ENCODE data around the gene CUTA. TPM values are rescaled to one million over a fixed set of nuclear protein-coding genes. Genes with fewer than 3 reads are reported as not detected.

The CUTA gene
- total RNA-seq, 1 experiment from 2014 or later: 257 TPM

- Mint-ChIP-seq H3K36me3 (ENCODE audit: insufficient read depth in 1 of 3, low read depth in 3 of 3) (peaks cover 30 to 54% (median 52%) of the 10 kb centered on the region in 3 experiments), H3K4me3 (peak overlapping the region; percentile 30 to 35; a peak in 4 of 5 replicates), H3K27ac (peak overlapping the region; percentile 55 to 84 (median 82); a peak in 4 of 7 replicates), H3K9me3 (no peaks in the 10 kb centered on the region), H3K4me1 (peaks cover 44 to 56% of the 10 kb centered on the region in 2 experiments), H3K27me3 (ENCODE audit: low read depth) (peaks cover 1% of the 10 kb centered on the region)
- H2BK20ac ChIP-seq (ENCODE audit: low read depth, low read length, poor library complexity, severe bottlenecking): no peak overlapping the region
- peak; percentile 41 for DNase-seq
- H3K9me3 ChIP-seq (ENCODE audit: control insufficient read depth, low read depth, low read length): no peaks in the 10 kb centered on the region
- no peak overlapping the region for H2BK120ac ChIP-seq (ENCODE audit: low read depth, low read length, poor library complexity, severe bottlenecking)
- H3K27me3 ChIP-seq (ENCODE audit: insufficient read depth, low read length): no peaks in the 10 kb centered on the region
- no peak overlapping the region for H2BK12ac ChIP-seq (ENCODE audit: insufficient read length, low read depth, low read length)
- no peak overlapping the region for H3K4me2 ChIP-seq (ENCODE audit: insufficient read depth, insufficient read length, low read length)
- peaks cover 3% of the 10 kb centered on the region; the same call in 1 of the 2 replicates for H3K4me1 ChIP-seq (ENCODE audit: insufficient read depth, low read length)
- H3K23ac ChIP-seq (ENCODE audit: insufficient read length, low read depth, low read length): no peak overlapping the region
- H4K20me1 ChIP-seq (ENCODE audit: control insufficient read depth, insufficient read depth, insufficient read length): no peaks in the 10 kb centered on the region
- peaks cover 25% of the 10 kb centered on the region for H3K23me2 ChIP-seq (ENCODE audit: insufficient read length, low read depth, low read length, poor library complexity, severe bottlenecking)
- H2AFZ ChIP-seq (ENCODE audit: low read length): no peak overlapping the region
- H3K4ac ChIP-seq (ENCODE audit: low read depth, low read length): no peak overlapping the region
- H3K14ac ChIP-seq (ENCODE audit: insufficient read depth, low read length): no peak overlapping the region
- H3K79me2 ChIP-seq (ENCODE audit: insufficient read depth, low read length): peaks cover 10% of the 10 kb centered on the region; the same call in 1 of the 2 replicates
- no peaks in the 10 kb centered on the region for H3K79me1 ChIP-seq (ENCODE audit: insufficient read depth, low read depth, low read length, poor library complexity, severe bottlenecking)
- no peak overlapping the region for H3K56ac ChIP-seq (ENCODE audit: insufficient read length, low read depth, low read length)
- H4K8ac ChIP-seq (replicated peaks; ENCODE audit: insufficient read length, low read depth, low read length): no peak overlapping the region
- H2AK5ac ChIP-seq (ENCODE audit: insufficient read length, low read length): no peak overlapping the region
- H3K9ac ChIP-seq (ENCODE audit: extremely low read depth, insufficient read length, low read length): no peak overlapping the region
- H3K27ac ChIP-seq (ENCODE audit: insufficient read length, low read depth, low read length): no peak overlapping the region
- no peak overlapping the region for H2BK15ac ChIP-seq (ENCODE audit: low read depth, low read length)
- H2BK5ac ChIP-seq (ENCODE audit: insufficient read length, low read length): no peak overlapping the region
- H3K18ac ChIP-seq (ENCODE audit: insufficient read length, low read depth, low read length): no peak overlapping the region
- peak; percentile 64 for TF ChIP-seq CTCF (conservative IDR thresholded peaks at IDR 0.05)
- no peak overlapping the region for H4K91ac ChIP-seq (ENCODE audit: insufficient read length, low read depth, low read length)
- WGBS (ENCODE audit: extremely low coverage, insufficient read length, low lambda C conversion rate): no CpG with 5 or more reads among the region's 12 CpGs
- H4K5ac ChIP-seq (ENCODE audit: insufficient read length, low read depth, low read length): no peak overlapping the region
- no peak overlapping the region for H3T11ph ChIP-seq (ENCODE audit: low read length)
These were observed 3.2 kb downstream of the CUTA start for GRCh38 chr6:33414592-33415271.

All from H9 (cell line).